Muscle layer of duodenum (tissue), 2 donors: Measurements from ENCODE around the gene MISP.
A peak's percentile ranks its signal among the peaks of the same experiment; 100 is the strongest.
"Not testable (repeated sequence)": the region's sequence is repeated elsewhere in the genome, so short reads cannot be mapped to it uniquely, and the experiment has no call there.

Experiments used
- H3K27ac ChIP-seq: one replicate; pipeline ENCODE4 v1.7.0; 2013; ENCODE audit warnings: mild to moderate bottlenecking, low read length
- H3K27me3 ChIP-seq: one replicate; pipeline ENCODE4 v1.7.0; 2013; ENCODE audit warnings: low read depth, mild to moderate bottlenecking, control low read depth, low read length
- H3K36me3 ChIP-seq, 2 donors: one replicate each; pipeline ENCODE4 v1.7.0; 2013; ENCODE audit warnings: low read length in 2 of 2, control low read depth in 1 of 2, mild to moderate bottlenecking in 1 of 2; ENCODE audit not compliant: insufficient read depth in 2 of 2, control insufficient read depth in 1 of 2
- H3K4me1 ChIP-seq, 2 donors: one replicate each; pipeline ENCODE4 v1.7.0; 2013; ENCODE audit warnings: low read length in 2 of 2, mild to moderate bottlenecking in 2 of 2, control low read depth in 1 of 2, moderate library complexity in 1 of 2; ENCODE audit not compliant: insufficient read depth in 2 of 2, control insufficient read depth in 1 of 2
- H3K4me3 ChIP-seq, 2 donors: one replicate each; pipeline ENCODE4 v1.7.0; 2013; ENCODE audit warnings: low read length in 2 of 2, low read depth in 1 of 2, mild to moderate bottlenecking in 1 of 2
- H3K9me3 ChIP-seq, 2 donors: one replicate each; pipeline ENCODE4 v1.7.0; 2013; ENCODE audit warnings: low read length in 2 of 2, control low read depth in 1 of 2, mild to moderate bottlenecking in 1 of 2; ENCODE audit not compliant: control insufficient read depth in 1 of 2
- donor health status: healthy.

Gene MISP

GRCh38 chr19:739998-740715 is 10.8 kb upstream of the MISP start:
- Histone ChIP-seq H3K36me3 (peaks cover 0 to 4% of the 10 kb centered on the region in 2 donors), H3K27ac (no peak overlapping the region), H3K27me3 (no peaks in the 10 kb centered on the region), H3K4me1 (peaks cover 0 to 3% of the 10 kb centered on the region in 2 donors), H3K9me3 (no peaks in the 10 kb centered on the region), H3K4me3 (no peak overlapping the region)

DNA sequence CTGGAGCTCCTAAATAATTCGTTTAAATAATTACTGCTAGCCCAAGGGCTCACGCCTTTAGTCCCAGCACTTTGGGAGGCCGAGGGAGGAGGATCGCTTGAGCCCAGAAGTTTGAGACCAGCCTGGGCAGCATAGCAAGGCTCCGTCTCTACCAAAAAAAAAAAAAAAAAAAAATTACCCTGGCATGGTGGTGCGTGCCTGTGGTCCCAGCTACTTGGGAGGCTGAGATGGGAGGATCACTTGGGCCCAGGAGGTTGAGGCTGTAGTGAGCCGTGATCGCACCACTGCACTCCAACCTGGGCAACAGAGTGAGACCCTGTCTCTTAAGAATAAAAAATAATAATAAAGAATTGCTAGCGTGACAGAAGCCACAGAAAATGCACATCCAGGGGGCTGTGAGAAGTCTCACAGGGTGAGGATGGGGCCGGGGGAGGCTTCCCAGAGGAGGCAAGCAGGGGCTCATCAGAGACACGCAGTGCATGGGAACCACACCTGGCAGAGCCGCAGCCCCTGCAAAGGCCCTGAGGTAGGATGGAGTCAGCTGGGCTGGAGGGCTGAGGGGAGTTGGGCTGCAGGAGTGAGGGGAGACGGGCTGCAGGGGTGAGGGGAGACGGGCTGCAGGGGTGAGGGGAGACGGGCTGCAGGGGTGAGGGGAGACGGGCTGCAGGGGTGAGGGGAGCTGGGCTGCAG is 10.0 kb upstream of the MISP start:
- H3K36me3 ChIP-seq, H3K9me3 ChIP-seq, H3K4me3 ChIP-seq, H3K27ac ChIP-seq, H3K4me1 ChIP-seq, H3K27me3 ChIP-seq: not testable (repeated sequence)

DNA sequence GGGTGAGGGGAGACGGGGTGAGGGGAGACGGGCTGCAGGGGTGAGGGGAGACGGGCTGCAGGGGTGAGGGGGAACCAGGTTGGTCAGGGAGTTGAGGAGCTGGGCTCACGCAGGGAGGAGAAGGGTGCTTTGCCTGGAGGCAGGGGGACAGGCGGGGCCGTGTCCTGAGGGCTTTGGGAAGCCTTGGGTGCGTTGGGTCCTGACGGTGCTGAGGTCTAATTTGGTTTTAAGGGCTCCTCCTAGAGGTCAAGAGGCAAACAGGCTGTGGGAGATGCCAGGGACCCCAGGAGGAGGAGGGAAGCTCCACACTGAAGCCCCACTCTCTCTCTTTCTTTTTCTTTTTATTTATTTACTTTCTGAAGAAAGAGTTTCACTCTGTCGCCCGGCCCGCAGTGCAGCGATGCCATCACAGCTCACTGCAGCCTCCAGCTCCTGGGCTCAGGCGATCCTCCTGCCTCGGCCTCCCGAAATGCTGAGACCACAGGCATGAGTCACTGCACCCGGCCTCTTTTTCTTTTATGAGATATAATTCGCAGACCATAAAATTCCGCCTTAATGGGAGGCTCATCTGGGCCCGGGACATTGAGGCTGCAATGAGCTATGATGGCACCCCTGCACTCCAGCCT is 9.3 kb upstream of the MISP start:
- Histone ChIP-seq H3K9me3 (no peaks in the 10 kb centered on the region), H3K27me3 (no peaks in the 10 kb centered on the region), H3K4me3 (no peak overlapping the region), H3K36me3 (peaks cover 0 to 11% of the 10 kb centered on the region in 2 donors), H3K4me1 (peaks cover 0 to 3% of the 10 kb centered on the region in 2 donors), H3K27ac (no peak overlapping the region)

GRCh38 chr19:742540-743075 is 8.3 kb upstream of the MISP start:
- Histone ChIP-seq H3K36me3 (peaks cover 0 to 19% of the 10 kb centered on the region in 2 donors), H3K27me3 (no peaks in the 10 kb centered on the region), H3K4me1 (peaks cover 0 to 3% of the 10 kb centered on the region in 2 donors), H3K4me3 (no peak overlapping the region), H3K9me3 (peaks cover 0 to 4% of the 10 kb centered on the region in 2 donors), H3K27ac (peak overlapping the region; percentile 69)

- peaks cover 0 to 26% of the 10 kb centered on the region in 2 donors for H3K36me3 ChIP-seq
- H3K27me3 ChIP-seq: no peaks in the 10 kb centered on the region
- no peak overlapping the region for H3K4me3 ChIP-seq
- H3K4me1 ChIP-seq: peaks cover 0 to 3% of the 10 kb centered on the region in 2 donors
- H3K27ac ChIP-seq: peak overlapping the region; percentile 69
- H3K9me3 ChIP-seq: peaks cover 0 to 7% of the 10 kb centered on the region in 2 donors
Observed at GRCh38 chr19:743168-743687, 7.7 kb upstream of the MISP start.

DNA sequence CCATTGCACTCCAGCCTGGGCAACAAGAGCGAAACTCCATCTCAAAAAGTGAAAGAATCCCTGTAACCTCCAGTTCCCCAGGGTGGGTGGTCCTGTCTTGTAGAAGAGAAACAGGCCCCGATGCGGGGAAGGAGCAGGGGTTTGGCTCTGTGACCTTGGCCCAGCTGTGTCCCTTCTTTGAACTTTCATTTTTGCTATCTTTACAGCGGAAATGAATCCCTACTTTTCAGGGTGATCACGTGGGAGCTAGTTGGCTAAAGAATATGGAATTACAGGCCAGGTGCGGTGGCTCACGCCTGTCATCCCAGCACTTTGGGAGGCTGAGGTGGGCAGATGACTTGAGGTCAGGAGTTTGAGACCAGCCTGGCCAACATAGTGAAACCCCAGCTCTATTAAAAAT is 5.8 kb upstream of the MISP start:
- peaks cover 0 to 24% of the 10 kb centered on the region in 2 donors for H3K36me3 ChIP-seq
- not testable (repeated sequence) for H3K4me1 ChIP-seq, H3K27ac ChIP-seq, H3K4me3 ChIP-seq, H3K9me3 ChIP-seq, H3K27me3 ChIP-seq

GRCh38 chr19:746208-746819 is 4.6 kb upstream of the MISP start:
- Histone ChIP-seq H3K4me1 (peaks cover 0 to 3% of the 10 kb centered on the region in 2 donors), H3K4me3 (no peak overlapping the region), H3K27me3 (no peaks in the 10 kb centered on the region), H3K36me3 (peaks cover 0 to 22% of the 10 kb centered on the region in 2 donors), H3K27ac (no peak overlapping the region), H3K9me3 (peaks cover 0 to 7% of the 10 kb centered on the region in 2 donors)

- H3K9me3 ChIP-seq: peaks cover 0 to 7% of the 10 kb centered on the region in 2 donors
- H3K36me3 ChIP-seq: peaks cover 0 to 22% of the 10 kb centered on the region in 2 donors
- H3K4me1 ChIP-seq: peaks cover 0 to 3% of the 10 kb centered on the region in 2 donors
- no peaks in the 10 kb centered on the region for H3K27me3 ChIP-seq
- H3K4me3 ChIP-seq: no peak overlapping the region
- H3K27ac ChIP-seq: no peak overlapping the region
Observed at GRCh38 chr19:746956-747355, 4.0 kb upstream of the MISP start.

DNA sequence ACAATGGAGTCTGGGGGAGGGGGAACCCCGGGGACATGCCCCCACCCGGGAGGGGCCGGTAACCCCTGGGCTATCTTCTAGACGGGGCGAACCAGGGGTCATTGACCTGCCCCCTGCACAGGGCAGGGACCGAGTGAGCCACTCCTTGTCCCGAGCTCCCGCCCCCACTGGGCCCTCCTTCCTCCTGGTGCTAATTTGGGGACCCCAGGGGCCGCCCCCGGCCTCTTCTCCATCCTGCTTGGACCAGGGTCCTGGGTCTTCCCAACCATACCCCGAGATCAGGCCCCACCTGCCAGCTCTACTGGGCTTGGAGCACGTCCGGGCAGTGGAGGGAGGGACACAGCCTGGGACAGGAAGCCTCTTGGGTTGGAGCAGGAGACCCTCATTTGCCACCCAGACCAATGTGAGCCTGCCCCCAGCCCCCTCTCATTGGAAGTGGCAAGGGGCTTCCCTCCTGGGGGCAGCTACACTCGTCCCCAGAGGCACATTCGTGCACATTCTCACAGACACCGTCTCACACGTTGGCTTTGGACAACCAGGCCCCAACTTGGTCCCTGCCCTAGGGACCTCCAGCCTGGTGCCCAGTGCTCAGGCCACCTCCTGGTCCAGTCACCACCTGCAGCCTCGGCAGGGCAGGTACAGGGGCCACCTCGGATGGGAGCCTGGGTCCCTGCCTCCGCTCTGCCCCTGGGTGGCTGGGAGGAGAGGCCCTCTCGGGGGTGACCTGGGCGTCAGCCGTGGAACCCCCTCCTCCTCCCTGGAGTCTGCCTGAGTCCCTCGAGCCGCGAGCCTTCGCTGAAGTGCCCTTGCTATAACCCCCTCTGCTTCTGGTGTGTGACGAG is 3.3 kb upstream of the MISP start:
- Histone ChIP-seq H3K27ac (peak overlapping the region; percentile 51), H3K4me3 (no peak overlapping the region), H3K4me1 (peaks cover 0 to 3% of the 10 kb centered on the region in 2 donors), H3K9me3 (peaks cover 0 to 7% of the 10 kb centered on the region in 2 donors), H3K36me3 (peaks cover 0 to 22% of the 10 kb centered on the region in 2 donors), H3K27me3 (no peaks in the 10 kb centered on the region)

- H3K27ac ChIP-seq: peak overlapping the region; percentile 51
- H3K4me1 ChIP-seq: peaks cover 0 to under 1% of the 10 kb centered on the region in 2 donors
- no peak overlapping the region for H3K4me3 ChIP-seq
- H3K9me3 ChIP-seq: peaks cover 0 to 7% of the 10 kb centered on the region in 2 donors
- H3K36me3 ChIP-seq: peaks cover 0 to 22% of the 10 kb centered on the region in 2 donors
- H3K27me3 ChIP-seq: no peaks in the 10 kb centered on the region
Observed at GRCh38 chr19:748274-748598, 2.7 kb upstream of the MISP start.
